Activated CD4-positive, alpha-beta T cell treated with anti-CD3 and anti-CD28 coated beads, Interleukin-2, Interleukin-6, amounts not matched to agents 100 ng/mL and 50 ng/mL, durations not matched to agents 16 hours and 8 hours (primary cell): ENCODE results near the gene CRP.
"Not testable (repeated sequence)": the region's sequence is repeated elsewhere in the genome, so short reads cannot be mapped to it uniquely, and the experiment has no call there.

Source experiments
- DNase-seq: peaks from one replicate; pipeline ENCODE4 v3.0.0-alpha.2; 2020

The CRP gene

GRCh38 chr1:159714529-159714928 lies at the start of gene CRP:
TSS of gene CRP (minus strand) at chr1:159714589. CDS start at chr1:159714485, 104 bp downstream.
- no peak for DNase-seq

GRCh38 chr1:159763686-159764085 lies 49.3 kb upstream of the CRP start:
- no peak for DNase-seq

GRCh38 chr1:159756397-159756796 lies 42.0 kb upstream of the CRP start:
- DNase-seq, result no peak

- DNase-seq, result no peak
Observed at GRCh38 chr1:159755451-159756007, 41.1 kb upstream of the CRP start.

GRCh38 chr1:159753386-159753785 lies 39.0 kb upstream of the CRP start:
- no peak for DNase-seq

- no peak for DNase-seq
Observed at GRCh38 chr1:159752135-159752580, 37.8 kb upstream of the CRP start.

GRCh38 chr1:159751031-159751430 lies 36.6 kb upstream of the CRP start:
- DNase-seq, result no peak

GRCh38 chr1:159750621-159751020 lies 36.2 kb upstream of the CRP start:
- no peak for DNase-seq

- DNase-seq, result no peak
Observed at GRCh38 chr1:159749630-159750029, 35.2 kb upstream of the CRP start.

- DNase-seq, result no peak
Observed at GRCh38 chr1:159748370-159748769, 34.0 kb upstream of the CRP start.

GRCh38 chr1:159746666-159747065 lies 32.3 kb upstream of the CRP start:
- no peak for DNase-seq

- DNase-seq, result no peak
Observed at GRCh38 chr1:159743651-159744410, 29.4 kb upstream of the CRP start.

GRCh38 chr1:159737238-159737916 lies 23.0 kb upstream of the CRP start:
- DNase-seq, result no peak

GRCh38 chr1:159723188-159723587 lies 8.8 kb upstream of the CRP start:
- DNase-seq, result not testable (repeated sequence)

GRCh38 chr1:159719990-159720389 lies 5.6 kb upstream of the CRP start:
- no peak for DNase-seq

- DNase-seq, result no peak
Observed at GRCh38 chr1:159715855-159716254, 1.5 kb upstream of the CRP start.

GRCh38 chr1:159712080-159712479 lies 2.3 kb downstream of the CRP start:
- DNase-seq, result no peak

- no peak for DNase-seq
Observed at GRCh38 chr1:159707472-159708260, 6.7 kb downstream of the CRP start.

GRCh38 chr1:159705904-159706256 lies 8.5 kb downstream of the CRP start:
- DNase-seq, result no peak

- DNase-seq, result no peak
Observed at GRCh38 chr1:159705251-159705903, 9.0 kb downstream of the CRP start.

- no peak for DNase-seq
Observed at GRCh38 chr1:159704481-159704880, 9.9 kb downstream of the CRP start.

GRCh38 chr1:159700312-159700711 lies 14.1 kb downstream of the CRP start:
- no peak for DNase-seq

GRCh38 chr1:159699653-159700052 lies 14.7 kb downstream of the CRP start:
- DNase-seq, result no peak
